Measurements from ENCODE around the gene FOXP1.

The FOXP1 gene

DNA sequence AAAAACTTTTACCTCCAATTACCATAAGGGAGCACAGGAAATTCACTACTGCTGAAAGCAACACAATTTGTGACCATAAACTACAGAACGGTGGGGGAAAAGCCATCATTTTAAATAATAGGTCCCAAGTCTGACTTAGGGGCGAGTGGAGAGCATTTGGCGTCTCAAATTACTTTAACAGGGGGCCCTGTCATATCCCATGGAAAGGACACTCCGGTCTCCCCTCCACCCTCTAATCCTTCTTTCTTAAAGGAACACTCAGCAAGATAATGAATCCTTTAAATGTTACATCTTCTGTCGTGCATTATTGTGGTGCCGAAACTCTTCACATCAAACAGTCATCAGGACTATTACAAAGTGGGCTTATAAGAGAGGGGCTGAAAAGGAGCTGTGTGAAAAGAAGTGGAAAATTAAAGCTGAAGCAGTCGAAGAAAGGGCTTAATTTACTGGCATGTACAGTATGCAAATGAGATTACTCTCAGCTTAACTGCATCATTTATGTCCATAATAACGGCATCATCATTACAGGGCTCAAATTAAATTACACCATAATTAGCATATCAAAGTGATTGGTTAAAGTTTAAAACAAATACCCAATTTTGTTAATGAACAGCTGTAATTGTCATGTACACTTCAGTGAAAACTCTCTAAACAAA lies 342.2 kb downstream of the FOXP1 start:
- DNase-seq (ENCODE audit: low read depth in 2 of 2) = no peak

DNA sequence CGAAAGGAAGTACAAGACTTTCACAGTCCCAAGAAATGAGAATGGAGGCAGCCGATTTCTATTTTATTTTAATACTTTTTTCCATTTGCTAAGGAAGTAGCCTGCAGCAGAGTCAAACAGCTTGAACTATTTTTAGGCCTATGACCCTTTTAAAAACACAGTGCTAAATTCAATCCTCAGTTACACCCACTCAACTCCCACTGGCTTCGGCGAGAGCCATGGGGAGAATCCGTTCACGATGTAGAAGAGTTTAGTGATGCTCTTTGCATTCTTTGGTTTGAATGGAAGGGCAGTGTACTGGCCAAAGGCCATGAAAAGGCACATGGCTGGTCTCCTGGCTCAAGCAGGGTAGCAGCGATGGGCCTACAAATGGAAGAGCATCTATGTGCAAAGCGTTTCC lies 343.5 kb downstream of the FOXP1 start:
- no peak for DNase-seq (ENCODE audit: low read depth in 2 of 2)

DNA sequence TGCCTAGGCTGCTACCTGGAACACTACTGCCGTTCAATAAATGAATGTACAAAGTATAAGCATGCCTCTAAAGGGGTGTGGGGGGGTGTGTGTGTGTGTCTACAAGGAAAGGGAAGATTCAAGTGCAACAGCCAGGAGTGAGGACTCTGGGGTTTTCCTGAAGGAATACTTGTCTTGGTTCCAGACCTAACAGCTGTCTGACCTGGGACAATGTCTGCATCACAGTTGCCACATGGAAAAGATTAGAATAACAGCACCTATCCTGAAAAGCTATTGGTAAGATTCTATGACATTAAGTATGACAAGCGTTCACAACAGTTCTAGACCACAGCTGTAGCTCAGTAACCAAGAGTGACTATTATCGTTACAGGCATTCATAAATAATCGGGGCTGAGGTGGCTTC lies 345.2 kb downstream of the FOXP1 start:
- DNase-seq (ENCODE audit: low read depth in 2 of 2) = no peak

DNA sequence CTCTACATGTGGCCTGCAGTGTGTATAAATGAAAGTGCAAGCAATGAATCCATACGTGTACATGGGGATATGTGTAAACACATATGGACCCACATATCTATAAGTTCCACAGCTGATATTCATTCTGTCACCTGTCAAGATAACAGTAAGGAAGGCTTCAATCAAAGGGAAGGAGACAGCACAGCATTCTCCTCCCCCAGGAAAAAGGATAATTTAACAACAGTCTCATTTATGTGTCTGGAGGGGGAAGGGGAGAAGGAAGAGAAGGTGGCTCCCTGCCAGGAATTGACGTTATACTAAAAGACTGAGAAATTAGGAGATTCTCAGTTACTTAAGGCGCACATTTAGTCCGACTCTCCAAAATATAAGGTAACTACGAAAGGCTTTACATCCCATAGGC lies 345.9 kb downstream of the FOXP1 start:
- no peak for DNase-seq (ENCODE audit: low read depth in 2 of 2)

DNA sequence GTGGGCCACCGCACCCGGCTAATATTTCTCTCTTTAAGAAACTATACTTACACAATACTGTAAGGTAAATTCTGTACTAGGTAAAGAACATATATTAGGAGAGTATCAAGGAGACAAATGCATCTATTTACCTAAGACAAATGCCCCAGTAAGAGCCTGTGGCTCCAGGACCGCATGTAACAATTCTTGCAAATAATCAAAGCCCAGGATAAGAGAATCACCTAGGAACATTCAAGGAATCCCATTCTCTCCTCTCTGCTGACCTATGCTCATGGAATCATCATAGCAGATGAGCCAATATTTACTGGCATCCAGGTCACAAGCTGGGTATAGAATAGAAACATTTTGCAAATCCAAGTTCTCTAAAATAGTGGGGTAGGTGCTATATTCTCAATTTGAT lies 347.7 kb downstream of the FOXP1 start:
- no peak for DNase-seq (ENCODE audit: low read depth in 2 of 2)

DNA sequence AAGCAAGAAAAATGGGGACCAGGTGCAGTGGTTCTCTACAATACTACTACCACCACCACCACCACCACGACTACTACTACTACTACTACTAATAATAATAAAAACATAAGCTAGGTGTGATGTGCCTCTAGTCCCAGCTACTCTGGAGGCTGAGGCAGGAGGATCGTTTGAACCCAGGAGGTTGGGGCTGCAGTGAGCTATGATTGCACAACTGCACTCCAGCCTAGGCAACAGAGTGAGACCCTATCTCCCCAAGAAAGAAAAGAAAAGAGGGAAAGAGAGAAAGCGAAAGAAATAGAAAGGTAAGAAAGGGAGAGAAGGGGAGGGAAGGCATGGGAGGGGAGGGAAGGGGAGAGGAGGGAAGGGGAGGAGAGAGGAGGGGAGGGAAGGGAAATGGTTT lies 350.6 kb downstream of the FOXP1 start:
- DNase-seq (ENCODE audit: low read depth in 2 of 2) = no peak

DNA sequence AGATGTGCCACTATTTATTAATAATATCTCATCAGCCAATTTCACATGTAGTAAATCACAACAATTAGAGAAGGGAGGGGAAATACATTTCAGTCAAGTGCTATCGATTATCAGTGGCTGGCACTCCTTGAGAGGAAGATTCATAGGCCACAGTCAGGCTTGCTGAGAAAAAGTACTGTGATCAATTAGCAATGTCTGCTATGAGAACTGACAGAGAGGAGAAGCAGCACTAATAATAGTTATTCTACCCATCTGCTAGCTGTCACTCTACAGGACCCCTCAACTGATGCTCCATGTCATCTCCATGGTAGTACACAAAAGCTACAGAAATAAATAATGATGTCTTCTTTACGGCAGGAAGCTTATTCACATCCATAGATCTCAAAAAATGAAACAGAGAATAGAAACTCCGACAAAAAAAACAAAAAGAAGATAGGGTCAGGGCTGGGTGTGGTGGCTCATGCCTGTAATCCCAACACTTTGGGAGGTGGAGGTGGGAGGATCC lies 351.3 kb downstream of the FOXP1 start:
- DNase-seq (ENCODE audit: low read depth in 2 of 2) = no peak

DNA sequence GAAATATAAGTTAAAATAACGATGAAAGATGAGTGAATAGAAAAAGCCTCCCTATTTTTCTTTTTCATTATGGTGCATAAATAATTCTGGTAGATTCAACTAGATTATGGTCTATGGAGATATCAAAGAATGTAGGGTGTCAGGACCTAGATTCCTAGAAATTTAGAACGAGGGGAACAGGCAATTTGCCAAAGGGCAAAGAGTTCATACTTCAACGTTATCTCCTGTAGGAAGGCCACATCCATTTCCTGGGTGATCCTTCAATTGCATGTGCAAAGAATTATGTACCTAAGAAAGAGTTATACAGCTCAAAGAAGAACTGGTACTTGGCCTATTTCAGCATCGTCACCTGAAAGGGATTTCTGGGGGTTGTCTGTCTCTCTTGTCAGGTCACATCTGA lies 351.8 kb downstream of the FOXP1 start:
- no peak for DNase-seq (ENCODE audit: low read depth in 2 of 2)

DNA sequence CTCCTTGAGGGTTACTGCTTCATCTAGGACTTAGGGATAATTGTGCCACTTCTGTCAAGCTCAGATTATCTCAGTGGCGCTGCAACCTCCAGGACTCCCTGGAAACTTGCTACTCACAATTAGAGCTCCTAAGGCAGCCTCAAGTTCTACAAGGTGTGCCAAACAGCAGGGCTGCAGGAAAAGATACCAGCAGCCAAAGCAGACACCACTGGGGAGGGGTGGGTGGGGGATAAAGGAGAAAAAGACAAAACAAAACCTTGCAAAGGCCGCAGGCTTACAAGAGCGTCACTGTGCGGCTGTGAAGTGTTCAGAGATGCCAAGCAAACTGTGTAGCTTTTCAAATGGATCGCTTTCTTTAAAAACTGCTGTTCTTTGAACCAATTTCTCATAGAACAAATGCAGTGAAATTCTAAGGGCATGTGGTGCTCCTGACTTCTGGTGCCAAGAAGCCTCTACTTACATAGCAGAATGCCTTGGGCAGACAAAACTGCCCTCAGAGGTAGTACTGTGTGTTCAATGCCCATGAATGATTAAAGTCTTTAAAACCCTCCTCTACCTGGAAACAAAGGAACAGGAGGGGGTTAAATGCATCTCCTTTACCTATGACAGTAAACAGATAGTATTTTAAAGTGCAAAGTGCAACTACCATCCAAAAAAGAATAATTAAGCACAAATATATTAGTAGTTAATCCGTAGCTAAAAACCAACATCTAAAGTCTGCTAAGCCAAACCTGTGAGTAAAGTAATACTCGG lies 353.4 kb downstream of the FOXP1 start:
- DNase-seq (ENCODE audit: low read depth in 2 of 2) = no peak

DNA sequence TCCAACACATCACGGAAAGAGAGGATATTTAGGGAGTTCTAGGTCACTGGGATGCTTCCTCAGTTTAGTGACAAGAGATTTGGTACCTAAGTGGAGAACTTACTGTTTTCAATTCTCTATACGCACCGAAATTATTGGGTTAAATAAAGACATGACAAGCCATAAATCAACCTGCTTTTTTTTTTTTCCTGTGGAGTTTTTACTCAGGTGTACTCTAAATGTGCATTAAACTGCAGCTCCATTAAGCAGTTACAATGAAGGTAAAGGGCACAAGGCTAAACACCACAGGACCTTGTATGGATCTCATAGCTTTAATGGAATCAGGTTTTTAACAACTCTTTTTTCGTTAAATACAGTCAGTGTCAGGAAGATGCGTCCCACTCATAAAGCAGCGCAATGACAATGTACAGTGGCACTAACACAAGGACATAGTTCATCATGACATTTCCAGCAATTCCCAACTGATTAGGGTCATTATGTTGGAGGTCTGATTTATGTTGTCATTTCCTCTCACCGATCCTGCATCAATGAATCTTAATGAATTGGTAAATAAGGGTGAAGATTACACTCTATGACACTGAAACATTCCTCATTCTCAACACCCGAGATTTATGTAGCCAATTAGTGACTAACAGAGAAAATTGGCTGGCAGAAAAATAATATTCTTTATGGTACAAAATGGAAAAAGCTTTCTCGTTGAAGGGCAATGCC lies 355.2 kb downstream of the FOXP1 start:
- no peak for DNase-seq (ENCODE audit: low read depth in 2 of 2)

DNA sequence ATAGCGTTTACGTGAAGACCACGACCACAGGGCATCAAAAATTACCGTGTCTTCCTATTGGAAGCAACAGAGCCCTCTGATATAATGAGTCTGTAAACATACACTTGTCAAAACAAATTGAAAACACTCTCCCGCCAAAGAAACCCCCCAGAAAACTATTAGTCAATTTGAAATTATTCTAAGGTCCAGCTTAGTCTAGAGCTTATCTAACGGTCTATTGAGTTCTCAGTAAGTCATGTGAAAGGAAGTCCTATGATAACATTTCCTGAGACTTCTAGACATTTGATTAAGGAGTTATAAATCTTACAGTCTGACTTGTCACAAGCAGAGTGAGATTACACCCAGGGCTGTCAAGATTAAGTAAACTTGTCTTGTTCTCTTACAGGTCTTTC lies 356.3 kb downstream of the FOXP1 start:
- DNase-seq (ENCODE audit: low read depth in 2 of 2) = no peak

DNA sequence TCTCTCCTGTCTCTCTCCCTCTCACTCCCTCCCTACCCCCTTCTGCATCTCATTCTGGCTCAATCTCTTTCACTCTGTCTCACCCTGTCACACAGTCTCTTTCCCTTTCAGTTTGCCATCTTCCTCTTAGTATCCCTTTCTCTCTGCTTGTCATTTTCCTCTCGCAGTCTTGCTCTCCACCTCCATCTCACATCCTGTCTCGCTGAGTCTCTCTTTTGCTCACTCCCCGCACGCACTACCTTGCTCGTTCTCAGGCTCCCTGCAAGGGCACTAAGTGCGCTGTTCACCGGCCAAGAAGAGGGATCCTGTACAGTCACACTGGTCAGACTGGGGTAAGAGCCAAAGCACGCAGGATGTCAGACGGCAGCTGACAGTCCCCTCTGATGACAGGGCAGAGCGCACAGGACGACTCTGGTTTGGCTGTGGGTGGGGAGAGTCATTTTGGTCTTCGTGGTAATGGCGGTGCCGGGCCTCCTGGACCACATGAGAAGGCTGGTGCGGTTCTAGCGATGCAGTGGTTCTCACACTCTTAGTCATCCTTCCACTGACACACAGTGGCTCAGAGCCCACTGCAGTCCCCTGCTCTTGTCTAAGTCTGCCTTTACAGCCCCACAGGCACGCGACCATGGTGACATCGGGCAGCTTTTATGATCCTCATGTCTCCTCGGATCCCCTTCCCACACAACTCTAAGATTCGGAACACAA lies 356.8 kb downstream of the FOXP1 start:
- DNase-seq (ENCODE audit: low read depth in 2 of 2) = no peak

DNA sequence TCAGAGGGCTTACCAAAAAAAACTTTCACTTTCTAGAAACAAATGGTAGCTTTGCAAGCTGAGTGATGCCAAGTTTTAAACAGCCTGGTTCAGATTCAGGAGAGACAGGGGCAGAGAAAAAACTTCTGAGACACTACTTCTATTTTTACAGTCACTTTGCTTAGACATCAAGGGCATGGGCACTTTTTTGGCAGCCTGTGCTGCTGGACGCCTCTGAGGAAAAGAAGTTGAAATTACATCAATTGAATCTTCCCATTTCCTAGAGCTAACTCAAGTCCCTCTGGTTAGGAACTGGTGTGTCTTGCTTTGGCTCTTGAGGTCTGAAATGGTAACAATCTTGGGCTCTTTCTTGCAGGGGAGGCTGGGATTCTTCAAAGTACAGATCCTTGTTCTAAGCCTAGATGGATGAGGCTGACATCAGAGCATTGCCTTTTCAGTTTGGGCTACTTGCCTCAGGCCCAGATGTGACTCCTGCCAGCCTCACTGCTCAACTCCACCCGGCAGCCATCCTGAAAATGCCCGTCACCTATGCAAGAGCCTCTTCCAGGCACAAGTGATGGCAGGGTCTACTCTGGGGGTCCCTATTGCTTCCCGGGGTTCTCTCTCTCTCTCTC lies 357.5 kb downstream of the FOXP1 start:
- no peak for DNase-seq (ENCODE audit: low read depth in 2 of 2)

DNA sequence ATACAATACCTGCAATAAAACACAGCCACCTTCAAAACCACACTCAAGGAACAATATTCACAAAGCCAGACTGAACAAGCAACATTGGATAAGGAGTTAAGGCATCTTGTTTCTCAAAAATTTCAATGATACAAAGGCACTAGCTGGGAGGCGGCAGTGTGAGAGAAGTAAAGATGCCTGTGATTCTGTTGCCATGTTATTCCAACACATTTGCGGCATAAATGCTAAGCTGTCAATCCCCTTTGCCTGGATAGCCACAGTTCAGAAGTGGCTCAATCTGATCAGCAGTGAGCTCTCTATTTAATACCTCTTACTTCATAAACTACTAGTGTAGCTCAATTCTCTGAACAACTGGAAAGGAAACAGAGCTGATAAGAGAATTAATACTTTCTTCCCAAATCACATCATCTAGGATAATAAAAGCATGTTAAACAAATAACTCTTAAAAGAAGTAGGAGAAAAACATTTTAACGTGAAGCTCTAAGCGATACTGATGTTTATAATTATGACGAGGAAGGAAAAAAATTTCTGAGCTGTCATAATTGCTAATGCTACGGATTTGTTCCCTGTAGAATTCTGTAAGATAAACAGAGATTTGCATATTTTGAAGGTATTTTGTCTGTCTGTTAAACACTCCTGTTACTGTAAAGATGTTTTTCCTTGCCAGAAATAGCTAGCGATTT lies 358.4 kb downstream of the FOXP1 start:
- no peak for DNase-seq (ENCODE audit: low read depth in 2 of 2)

DNA sequence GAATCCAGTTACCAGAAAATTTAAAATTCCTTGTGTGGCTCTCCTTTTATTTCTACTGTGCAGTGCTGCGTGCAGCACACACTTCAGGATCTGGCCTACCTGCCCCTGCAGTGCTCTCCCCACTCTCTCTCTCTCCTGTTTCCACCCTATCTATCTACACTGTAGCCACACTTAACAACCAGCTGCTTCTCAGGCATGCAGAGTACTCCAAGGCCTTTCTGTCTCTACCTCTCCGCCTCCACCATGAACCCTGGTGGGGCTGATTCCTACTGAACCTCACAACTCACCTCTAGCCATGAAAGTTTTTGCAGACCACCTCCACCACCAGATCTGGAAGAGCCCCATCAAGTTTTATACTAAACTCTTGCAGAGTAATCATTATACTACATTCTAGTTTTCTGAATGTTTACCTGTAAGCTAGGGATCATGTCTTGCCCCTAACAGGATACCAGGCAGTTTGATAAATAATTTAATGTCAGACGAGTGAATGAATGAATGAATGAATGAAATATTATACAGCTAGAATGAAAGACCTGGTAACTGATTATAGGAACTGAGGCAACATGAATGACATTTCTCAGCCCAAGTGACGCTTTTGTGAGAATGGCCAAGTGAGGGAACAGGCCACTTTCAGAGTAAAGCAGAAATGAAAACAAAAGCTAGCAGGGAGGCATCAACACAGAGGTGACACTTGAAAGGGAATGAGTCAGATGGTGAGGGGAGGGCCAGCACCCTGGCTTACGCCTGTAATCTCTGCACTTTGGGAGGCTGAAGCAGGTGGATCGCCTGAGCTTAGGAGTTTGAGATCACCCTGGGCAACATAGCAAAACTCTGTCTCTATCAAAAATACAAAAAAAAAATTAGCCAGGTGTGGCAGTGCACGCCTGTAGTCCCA lies 363.5 kb downstream of the FOXP1 start:
- no peak for DNase-seq (ENCODE audit: low read depth in 2 of 2)

DNA sequence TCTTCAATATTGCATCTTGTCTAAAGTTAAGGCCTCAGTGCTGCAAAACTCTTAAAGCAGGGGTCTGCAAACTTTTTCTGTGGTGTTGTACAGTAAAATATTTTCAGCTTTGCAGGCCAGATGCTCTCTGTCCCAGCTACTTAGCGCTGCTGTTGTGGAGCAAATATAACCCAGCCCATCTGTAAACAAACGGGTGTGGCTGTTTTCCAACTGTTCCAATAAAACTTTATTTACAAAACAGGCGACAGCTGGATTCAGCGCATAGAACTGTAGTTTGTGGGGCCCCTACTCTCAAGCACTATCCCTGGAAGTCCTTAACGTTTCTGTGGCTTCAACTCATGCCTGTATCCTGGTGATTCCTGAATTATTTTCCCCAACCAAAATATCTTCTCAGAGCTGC lies 365.0 kb downstream of the FOXP1 start:
- DNase-seq (ENCODE audit: low read depth in 2 of 2) = no peak

DNA sequence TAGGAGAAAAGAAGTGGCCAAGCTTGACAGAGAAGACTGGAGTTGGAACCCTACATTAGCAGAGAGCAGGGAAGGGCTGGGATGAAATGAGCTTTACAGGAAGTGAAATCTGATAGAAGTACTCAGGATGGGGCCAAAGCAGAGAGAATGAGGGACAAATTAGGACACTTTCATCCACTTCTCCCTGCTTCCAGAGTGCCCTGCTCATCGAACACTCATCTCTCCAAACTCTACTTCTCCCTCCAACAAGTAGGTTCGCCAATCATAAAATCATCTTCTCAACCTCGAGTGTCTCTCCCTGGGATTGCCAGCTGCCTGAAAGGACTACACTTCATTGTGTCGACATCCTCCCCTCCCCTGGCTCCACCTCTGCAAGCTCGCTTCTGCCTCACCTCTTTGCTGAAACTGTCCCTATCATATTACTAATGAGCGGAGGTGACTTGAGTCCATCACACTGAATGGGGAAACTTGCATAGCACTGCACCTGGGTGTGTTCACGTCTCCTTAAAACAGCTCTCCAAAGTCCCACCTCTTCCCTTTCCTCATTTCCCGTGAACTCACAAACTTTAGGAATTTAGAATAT lies 365.8 kb downstream of the FOXP1 start:
- no peak for DNase-seq (ENCODE audit: low read depth in 2 of 2)

DNA sequence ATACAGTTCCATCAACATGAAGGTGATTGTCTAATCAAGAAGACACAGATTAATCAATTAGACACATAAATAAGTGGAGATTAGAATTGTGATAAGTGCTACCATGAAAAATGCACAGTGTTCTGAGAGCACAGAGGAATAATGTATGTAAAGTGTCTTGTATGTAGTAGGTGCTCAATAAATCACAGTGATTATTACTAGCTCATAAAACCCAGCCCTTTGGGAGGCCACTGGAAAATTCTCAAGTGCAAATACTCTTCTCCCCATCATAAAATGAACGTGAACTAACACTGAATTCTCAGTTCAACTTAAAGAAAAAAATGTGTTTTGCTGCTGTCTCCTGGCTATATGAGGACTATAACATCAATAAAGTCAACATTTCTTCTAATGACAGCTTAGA lies 368.2 kb downstream of the FOXP1 start:
- DNase-seq (ENCODE audit: low read depth in 2 of 2) = no peak

DNA sequence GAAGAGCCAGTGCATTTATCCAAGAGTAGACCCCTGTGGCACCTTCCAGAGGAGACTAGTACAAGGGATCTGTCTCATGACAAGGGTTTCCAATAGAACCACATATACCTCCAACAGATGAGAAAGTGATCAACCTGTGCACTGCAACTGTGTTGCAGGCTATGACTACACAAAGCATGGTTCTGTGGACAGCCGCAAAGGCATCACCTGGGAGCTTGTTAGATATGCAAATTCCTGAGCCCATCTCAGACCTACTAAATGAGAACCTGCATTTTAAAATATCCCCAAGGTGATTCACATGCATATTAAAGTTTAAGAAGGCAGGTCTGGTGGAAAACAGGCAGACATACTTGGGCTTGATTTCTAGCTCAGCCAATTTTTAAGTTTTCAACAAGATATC lies 368.7 kb downstream of the FOXP1 start:
- no peak for DNase-seq (ENCODE audit: low read depth in 2 of 2)

DNA sequence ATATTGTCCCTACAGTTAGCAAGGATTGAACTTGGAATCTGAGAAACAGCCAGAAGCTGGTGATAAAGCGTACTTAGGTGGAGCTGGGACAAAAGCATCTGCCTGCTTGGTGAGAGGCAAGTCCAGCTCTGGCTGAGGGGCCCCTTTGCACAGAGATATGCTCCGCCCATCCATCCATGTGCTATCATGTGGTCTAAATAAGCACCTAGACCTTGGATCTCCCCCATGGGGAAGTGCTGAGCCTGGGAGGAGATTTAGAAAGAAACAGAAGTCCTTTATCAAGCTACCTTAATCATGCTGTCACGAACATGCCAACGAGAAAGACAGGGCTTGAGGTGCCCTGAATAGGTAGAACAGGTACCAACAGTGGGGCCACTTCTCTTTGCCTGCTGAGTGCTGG lies 369.5 kb downstream of the FOXP1 start:
- no peak for DNase-seq (ENCODE audit: low read depth in 2 of 2)
